ENCODE data around the gene ANTKMT.

ANTKMT gene

DNA sequence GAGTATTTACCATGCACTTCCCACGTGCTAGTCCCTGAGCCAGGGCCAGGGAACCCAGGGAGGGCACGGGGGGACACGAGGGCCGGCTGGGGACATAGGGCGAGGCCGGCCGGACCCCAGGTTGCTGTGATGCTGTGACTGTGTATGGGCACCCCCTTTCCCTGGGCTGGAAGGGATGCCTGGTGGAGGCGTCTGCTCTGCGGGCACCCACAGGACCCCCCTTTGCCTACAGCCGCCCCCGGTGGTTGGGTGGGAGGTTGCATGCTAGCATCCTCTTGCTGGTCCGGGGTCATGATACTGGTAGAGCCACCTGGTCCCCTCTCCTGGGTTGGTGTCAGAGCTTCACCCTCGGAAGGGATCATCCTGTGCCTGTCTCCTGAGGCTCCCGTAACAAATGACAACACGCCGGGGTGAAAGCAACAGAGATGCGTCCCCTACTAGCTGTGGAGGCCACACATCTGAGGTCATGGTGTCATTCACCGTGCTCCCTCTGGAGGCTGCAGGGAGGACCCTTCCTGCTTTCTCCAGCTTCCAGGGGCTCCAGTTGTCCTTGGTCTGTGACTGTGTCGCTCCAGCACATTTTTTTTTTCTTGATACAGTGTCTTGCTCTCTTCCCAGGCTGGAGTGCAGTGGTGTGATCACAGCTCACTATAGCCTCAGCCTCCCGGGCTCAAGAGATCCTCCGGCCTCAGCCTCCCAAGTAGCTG lies 23.0 kb downstream of the ANTKMT start:
- TF ChIP-seq, protein P1, sequence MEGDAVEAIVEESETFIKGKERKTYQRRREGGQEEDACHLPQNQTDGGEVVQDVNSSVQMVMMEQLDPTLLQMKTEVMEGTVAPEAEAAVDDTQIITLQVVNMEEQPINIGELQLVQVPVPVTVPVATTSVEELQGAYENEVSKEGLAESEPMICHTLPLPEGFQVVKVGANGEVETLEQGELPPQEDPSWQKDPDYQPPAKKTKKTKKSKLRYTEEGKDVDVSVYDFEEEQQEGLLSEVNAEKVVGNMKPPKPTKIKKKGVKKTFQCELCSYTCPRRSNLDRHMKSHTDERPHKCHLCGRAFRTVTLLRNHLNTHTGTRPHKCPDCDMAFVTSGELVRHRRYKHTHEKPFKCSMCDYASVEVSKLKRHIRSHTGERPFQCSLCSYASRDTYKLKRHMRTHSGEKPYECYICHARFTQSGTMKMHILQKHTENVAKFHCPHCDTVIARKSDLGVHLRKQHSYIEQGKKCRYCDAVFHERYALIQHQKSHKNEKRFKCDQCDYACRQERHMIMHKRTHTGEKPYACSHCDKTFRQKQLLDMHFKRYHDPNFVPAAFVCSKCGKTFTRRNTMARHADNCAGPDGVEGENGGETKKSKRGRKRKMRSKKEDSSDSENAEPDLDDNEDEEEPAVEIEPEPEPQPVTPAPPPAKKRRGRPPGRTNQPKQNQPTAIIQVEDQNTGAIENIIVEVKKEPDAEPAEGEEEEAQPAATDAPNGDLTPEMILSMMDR (IDR thresholded peaks at IDR 0.05; ENCODE audit: insufficient read depth, low read depth, low read length, missing control alignments): peak; percentile 33
- DNase-seq (ENCODE audit: low read depth): no peak
- no peak overlapping the region for H3K4me3 ChIP-seq (ENCODE audit: low read depth, low read length)

DNA sequence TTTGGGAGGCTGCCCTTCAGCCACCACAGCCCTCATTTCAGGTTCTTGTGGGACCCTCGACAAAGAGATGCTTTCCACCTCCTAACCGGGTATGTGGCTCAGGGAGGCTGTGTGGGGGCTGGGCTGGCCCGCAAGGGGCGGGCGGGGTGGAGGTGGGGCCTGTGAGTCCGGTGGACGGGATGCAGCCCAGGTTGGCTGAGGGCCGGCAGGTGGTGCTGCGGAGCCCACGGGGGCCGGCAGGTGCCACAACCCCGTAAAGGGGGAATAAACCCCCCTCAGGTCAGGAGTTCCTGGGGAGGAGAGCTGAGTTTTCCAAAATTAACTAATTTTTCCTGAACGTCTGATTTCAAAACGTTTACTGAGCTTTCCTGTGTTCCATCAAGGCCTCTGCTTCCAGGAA lies 24.8 kb downstream of the ANTKMT start:
- no peak overlapping the region for H3K4me3 ChIP-seq (ENCODE audit: low read depth, low read length)
- no peak for DNase-seq (ENCODE audit: low read depth)
- TF ChIP-seq, protein P1 (IDR thresholded peaks at IDR 0.05; ENCODE audit: insufficient read depth, low read depth, low read length, missing control alignments): peak; percentile 50

DNA sequence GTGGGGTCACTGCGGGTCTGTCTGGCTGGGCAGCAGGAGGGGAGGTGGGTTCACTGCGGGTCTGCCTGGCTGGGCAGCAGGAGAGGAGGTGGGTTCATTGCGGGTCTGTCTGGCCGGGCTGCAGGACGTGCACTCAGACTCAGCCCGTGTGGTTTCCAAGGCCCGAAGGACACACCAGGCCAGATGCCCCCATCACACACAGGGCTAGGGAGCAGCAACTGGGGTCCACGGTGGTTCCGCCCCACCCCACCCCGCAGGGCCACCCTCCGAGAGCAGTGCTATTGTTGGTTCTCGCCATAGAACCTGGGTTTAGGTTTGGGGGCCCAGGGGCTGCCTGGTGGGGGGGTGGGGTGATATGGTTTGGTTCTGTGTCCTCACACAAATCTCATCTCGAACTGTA lies 25.7 kb downstream of the ANTKMT start:
- no peak overlapping the region for H3K4me3 ChIP-seq (ENCODE audit: low read depth, low read length)
- TF ChIP-seq, protein P1 (IDR thresholded peaks at IDR 0.05; ENCODE audit: insufficient read depth, low read depth, low read length, missing control alignments): no peak
- DNase-seq (ENCODE audit: low read depth): no peak

DNA sequence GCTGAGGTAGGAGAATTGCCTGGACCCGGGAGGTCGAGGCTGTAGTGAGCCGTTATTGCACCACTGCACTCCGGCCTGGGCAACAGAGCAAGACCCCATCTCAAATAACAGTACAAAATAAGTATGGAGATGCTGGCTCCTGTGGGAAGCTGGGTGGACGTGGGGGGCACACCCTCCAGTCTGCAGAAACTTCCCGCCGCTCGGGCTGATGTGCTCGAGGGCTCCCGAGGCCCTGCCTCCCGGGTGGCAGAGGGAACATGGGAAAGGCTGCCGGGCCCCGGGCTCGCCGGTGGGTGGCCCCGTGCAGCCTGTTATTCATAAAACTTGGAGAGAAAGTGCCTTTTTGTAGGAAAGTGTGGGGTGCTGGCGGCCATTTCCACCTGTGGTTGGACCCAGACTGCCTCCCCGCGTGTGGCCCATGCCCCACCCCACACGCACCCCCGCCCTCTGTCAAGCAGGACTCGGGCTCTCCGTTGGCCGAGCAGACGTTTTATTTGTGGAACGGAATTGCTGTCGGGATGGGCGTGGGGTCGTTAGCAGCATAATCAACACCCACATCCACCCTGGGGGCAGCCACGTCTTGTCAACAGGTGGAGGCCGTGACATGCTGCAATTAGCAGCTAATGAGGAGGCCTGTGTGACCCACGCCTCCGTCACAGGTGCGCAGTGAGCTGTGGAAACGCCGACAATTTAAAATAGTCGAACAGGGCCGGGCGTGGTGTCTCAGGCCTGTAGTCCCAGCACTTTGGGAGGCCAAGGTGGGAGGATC lies 27.2 kb downstream of the ANTKMT start:
- no peak overlapping the region for H3K4me3 ChIP-seq (ENCODE audit: low read depth, low read length)
- DNase-seq (ENCODE audit: low read depth): no peak
- TF ChIP-seq, protein P1 (IDR thresholded peaks at IDR 0.05; ENCODE audit: insufficient read depth, low read depth, low read length, missing control alignments): no peak

DNA sequence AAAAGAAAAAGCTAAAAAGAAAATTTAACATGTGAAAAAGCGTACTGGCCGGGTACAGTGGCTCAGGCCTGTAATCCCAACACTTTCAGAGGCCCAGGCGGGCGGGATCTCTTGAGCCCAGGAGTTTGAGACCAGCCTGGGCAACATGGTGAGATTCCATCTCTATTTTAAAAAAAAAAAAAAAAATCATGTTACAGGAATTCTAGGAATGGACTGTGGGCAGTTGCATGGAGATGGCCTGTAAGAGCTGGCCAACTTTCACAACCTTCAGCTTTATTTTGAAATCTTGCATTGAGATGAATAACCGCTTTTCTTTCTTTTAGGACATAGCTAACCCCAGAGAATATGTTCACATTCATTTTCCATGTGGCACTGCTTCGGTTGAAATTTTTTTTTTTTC lies 28.1 kb downstream of the ANTKMT start:
- DNase-seq (ENCODE audit: low read depth): no peak
- H3K4me3 ChIP-seq (ENCODE audit: low read depth, low read length): no peak overlapping the region
- TF ChIP-seq, protein P1 (IDR thresholded peaks at IDR 0.05; ENCODE audit: insufficient read depth, low read depth, low read length, missing control alignments): no peak

DNA sequence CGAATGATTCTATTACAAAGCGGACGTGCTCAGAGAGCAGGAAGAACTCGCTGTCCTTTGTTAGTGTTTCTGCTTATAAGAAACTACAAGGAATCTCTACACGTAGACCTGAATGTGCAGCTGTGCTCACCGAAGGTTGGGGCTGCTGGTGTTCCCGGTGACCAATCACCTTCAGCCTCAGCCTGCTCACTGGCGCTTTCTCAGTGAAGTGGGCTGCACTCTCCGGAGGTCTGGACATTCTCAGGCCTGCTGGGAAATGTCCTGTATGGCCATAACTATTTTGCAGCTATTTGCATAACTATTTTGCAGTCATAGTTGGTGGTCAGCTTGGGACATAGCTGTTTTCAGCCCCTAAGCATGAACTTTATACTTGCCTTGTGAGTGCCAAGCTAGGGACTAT lies 29.5 kb downstream of the ANTKMT start:
- TF ChIP-seq, protein P1 (IDR thresholded peaks at IDR 0.05; ENCODE audit: insufficient read depth, low read depth, low read length, missing control alignments): no peak
- no peak for DNase-seq (ENCODE audit: low read depth)
- H3K4me3 ChIP-seq (ENCODE audit: low read depth, low read length): no peak overlapping the region
